K562 (cell line): ENCODE results near the gene ROBO1. TPM values are rescaled to one million over a fixed set of nuclear protein-coding genes. Genes with fewer than 3 reads are reported as not detected.

Experiments
- ATAC-seq: fragments of 200-7000 bp; cut with Tn5 transposase; 3 replicates; pipeline ENCODE4 v1.9.1; 2020; ENCODE audit warnings: moderate library complexity
- BruUV-seq: library from RNA; stranded (reverse); fragments of 400-500 nt; replicated peaks from 2 replicates; lab custom pipeline; 2021; lab: Mats Ljungman, UMichigan
- CTCF ChIA-PET: fragments of 300-600 bp; formaldehyde crosslinking; extraction: SDS; loops from one replicate; lab custom pipeline; 2021; ENCODE audit warnings: low intra/inter-chr PET ratio; lab: Yijun Ruan, JAX
- POLR2A ChIA-PET: fragments of 300-600, 350-650 bp; sonication (Branson Sonifier 250); formaldehyde crosslinking; extraction: SDS; loops from one replicate; lab custom pipeline; 2021; ENCODE audit warnings: antibody characterized with exemption, inconsistent platforms; lab: Yijun Ruan, JAX
- DNase-seq, 4 experiments: peaks; one replicate each; pipeline versions ENCODE4 v3.0.0 to v3.0.0-alpha.2; 2011 to 2018; ENCODE audit warnings: low spot score in 3 of 4, mixed read lengths in 3 of 4; ENCODE audit errors: extremely low read depth in 1 of 4
- FAIRE-seq: peaks from 2 replicates; lab custom pipeline; 2011; peaks lifted over from hg19 to GRCh38; lab: Jason Lieb, UNC
- H2AFZ ChIP-seq: 2 replicates; pipeline ENCODE4 v1.6.0; 2011; ENCODE audit warnings: low read depth, low read length, control low read depth, inconsistent platforms
- H3K27ac ChIP-seq: fragments of 200-600 bp; 3 replicates; pipeline ENCODE4 v1.8.0; 2011; ENCODE audit warnings: low read depth, mild to moderate bottlenecking, control low read depth, inconsistent platforms, low read length, moderate library complexity, mixed read lengths; ENCODE audit errors: extremely low read depth
- H3K27me3 ChIP-seq, 2 experiments: fragments of 300-600 bp in 1 of 2; 2 replicates in 1 of 2; 3 replicates in 1 of 2; pipeline versions ENCODE4 v1.6.0 to v1.8.0; 2011; ENCODE audit warnings: inconsistent platforms in 2 of 2, low read length in 2 of 2, mild to moderate bottlenecking in 1 of 2, mixed read lengths in 1 of 2, moderate library complexity in 1 of 2; ENCODE audit not compliant: control insufficient read depth in 2 of 2, insufficient read depth in 2 of 2
- H3K36me3 ChIP-seq: fragments of 300-600 bp; 3 replicates; pipeline ENCODE4 v1.8.0; 2011; ENCODE audit warnings: mild to moderate bottlenecking, low read length, inconsistent platforms; ENCODE audit not compliant: control insufficient read depth, insufficient read depth
- H3K4me1 ChIP-seq, 2 experiments: fragments of 200-600 bp in 1 of 2; replicated peaks in 1 of 2; 2 replicates in 1 of 2; 3 replicates in 1 of 2; pipeline versions ENCODE4 v1.5.1 to v1.8.0; 2011; ENCODE audit warnings: inconsistent platforms in 2 of 2, low read length in 2 of 2, mild to moderate bottlenecking in 1 of 2, mixed read lengths in 1 of 2, moderate library complexity in 1 of 2; ENCODE audit not compliant: control insufficient read depth in 2 of 2, insufficient read depth in 2 of 2
- H3K4me2 ChIP-seq: 2 replicates; pipeline ENCODE4 v1.6.1; 2011; ENCODE audit warnings: low read length, control low read depth, inconsistent platforms, mixed read lengths; ENCODE audit not compliant: insufficient read depth
- H3K4me3 ChIP-seq: fragments of 200-600 bp; sonication (generic), shearing (Covaris generic); 2 replicates; pipeline ENCODE4 v1.5.1; 2016; ENCODE audit warnings: control low read depth, inconsistent platforms
- H3K79me2 ChIP-seq: fragments of 200-600 bp; 3 replicates; pipeline ENCODE4 v1.8.0; 2011; ENCODE audit warnings: low read length, inconsistent platforms; ENCODE audit not compliant: control insufficient read depth, insufficient read depth
- H3K9ac ChIP-seq, 2 experiments: 2 replicates each; pipeline versions ENCODE4 v1.6.0 to v1.6.1; 2011; ENCODE audit warnings: low read depth in 2 of 2, low read length in 2 of 2, control low read depth in 1 of 2, inconsistent platforms in 1 of 2, mild to moderate bottlenecking in 1 of 2, mixed read lengths in 1 of 2; ENCODE audit not compliant: insufficient read depth in 1 of 2
- H3K9me1 ChIP-seq: one replicate; pipeline ENCODE4 v1.6.0; 2011; ENCODE audit warnings: inconsistent platforms, mild to moderate bottlenecking, low read length, moderate library complexity; ENCODE audit not compliant: control insufficient read depth, insufficient read depth
- H3K9me3 ChIP-seq: replicated peaks from 2 replicates; pipeline ENCODE4 v1.5.1; 2011; ENCODE audit warnings: low read depth, low read length, inconsistent platforms; ENCODE audit not compliant: control insufficient read depth, insufficient read depth
- H4K20me1 ChIP-seq: replicated peaks from 2 replicates; pipeline ENCODE4 v1.6.1; 2011; ENCODE audit warnings: low read length, inconsistent platforms, mixed read lengths; ENCODE audit not compliant: control insufficient read depth, insufficient read depth
- C11orf30 ChIP-seq: fragments of 450-650 bp; IDR thresholded peaks from 2 replicates; pipeline ENCODE4 v1.6.1; 2016; ENCODE audit warnings: low read depth, mild to moderate bottlenecking
- CREM ChIP-seq: IDR thresholded peaks from 2 replicates; pipeline ENCODE4 v1.6.1; 2014; ENCODE audit warnings: antibody characterized with exemption, low read depth
- DMBX1 ChIP-seq: fragments of 250-450 bp; sonication (Bioruptor Pico); IDR thresholded peaks from 2 replicates; pipeline ENCODE4 v1.8.0; 2022; ENCODE audit warnings: inconsistent platforms, mild to moderate bottlenecking, moderate library complexity, borderline replicate concordance
- KDM2B ChIP-seq: fragments of 250-450 bp; sonication (Bioruptor Pico); IDR thresholded peaks from 2 replicates; pipeline ENCODE4 v1.8.0; 2021; ENCODE audit warnings: mild to moderate bottlenecking, moderate library complexity
- MBD2 ChIP-seq: sonication (generic); IDR thresholded peaks from 2 replicates; pipeline ENCODE4 v1.6.1; 2016; ENCODE audit warnings: low read depth, borderline replicate concordance
- MYC ChIP-seq, 2 experiments: fragments of 250-450 bp in 1 of 2; sonication (Bioruptor Pico) in 1 of 2; IDR thresholded peaks; 2 replicates each; pipeline versions ENCODE4 v1.5.1 to v1.6.1; 2012 to 2021; ENCODE audit warnings: low read depth in 2 of 2, borderline replicate concordance in 1 of 2, improper control_type of control experiment in 1 of 2, low read length in 1 of 2, mild to moderate bottlenecking in 1 of 2, moderate library complexity in 1 of 2
- RAD21 ChIP-seq, 2 experiments: fragments of 250-450 bp in 1 of 2; fragments of 450-650 bp in 1 of 2; sonication (Bioruptor Pico) in 1 of 2; formaldehyde crosslinking in 1 of 2; IDR thresholded peaks in 1 of 2; conservative IDR thresholded peaks in 1 of 2; 2 replicates each; pipeline versions ENCODE4 v1.4.0 to v1.8.0; 2020 to 2022; ENCODE audit warnings: mild to moderate bottlenecking in 2 of 2, moderate library complexity in 1 of 2
- RB1 ChIP-seq: fragments of 450-650 bp; IDR thresholded peaks from 2 replicates; pipeline ENCODE4 v1.6.1; 2017; ENCODE audit warnings: low read depth, mild to moderate bottlenecking
- RFX7 ChIP-seq: fragments of 250-450 bp; sonication (Bioruptor Pico); IDR thresholded peaks from 2 replicates; pipeline ENCODE4 v1.5.1; 2021; ENCODE audit warnings: mild to moderate bottlenecking
- SMARCE1 ChIP-seq: fragments of 450-650 bp; IDR thresholded peaks from 2 replicates; pipeline ENCODE4 v1.7.1; 2016; ENCODE audit warnings: mild to moderate bottlenecking
- TCF3 ChIP-seq: sonication (generic); formaldehyde crosslinking; IDR thresholded peaks from 2 replicates; pipeline ENCODE4 v1.4.0; 2020; ENCODE audit warnings: mild to moderate bottlenecking, missing genetic modification reagents
- ZNF143 ChIP-seq: sonication (generic); formaldehyde crosslinking; IDR thresholded peaks from 2 replicates; pipeline ENCODE4 v1.9.0; 2022; ENCODE audit warnings: mild to moderate bottlenecking, missing genetic modification reagents
- ZNF282 ChIP-seq: sonication (generic); formaldehyde crosslinking; IDR thresholded peaks from 2 replicates; pipeline ENCODE4 v1.8.1; 2023; ENCODE audit warnings: missing genetic modification reagents
- ZNF586 ChIP-seq: fragments of 450-650 bp; formaldehyde crosslinking; conservative IDR thresholded peaks from 2 replicates; pipeline ENCODE4 v1.4.0; 2020; ENCODE audit warnings: mild to moderate bottlenecking, moderate library complexity
- WGBS: fragments of 100-300 bp; shearing (Covaris generic); methylation state at CpG from one replicate; pipeline ENCODE4 v1.1.6; 2016; ENCODE audit warnings: low coverage, mixed read lengths; ENCODE audit not compliant: insufficient coverage; ENCODE audit errors: missing lambda C conversion rate; 5-methylcytosine and 5-hydroxymethylcytosine counted together
- in situ Hi-C: fragments of 300-500 bp; cut with MboI; formaldehyde crosslinking; loops from 4 replicates; pipeline ENCODE4 v1.15.0; 2018; ENCODE audit warnings: inconsistent platforms, mixed read lengths
- intact Hi-C: fragments of 100-400 bp; cut with micrococcal nuclease; formaldehyde crosslinking; loops from 2 replicates; pipeline ENCODE4 v1.14.2; 2022
- polyA plus RNA-seq, 8 experiments: library from polyadenylated mRNA; depleted of rRNA in 4 of 8; stranded (reverse) in 5 of 8; unstranded in 3 of 8; fragments of >200 nt; fragmentation: Nextera tagmentation in 2 of 8; fragmentation: Illumina TruSeq in 1 of 8; extraction: Ambion mirVana in 2 of 8; extraction: Trizol in 1 of 8; gene quantifications; 2 replicates each; pipeline versions ENCODE4 v1.2.1 to v1.2.3, GENCODE V29; 2011 to 2014; ENCODE audit warnings: inconsistent platforms in 1 of 8, missing spikeins in 1 of 8
- total RNA-seq, 7 experiments: library from RNA; depleted of rRNA in 6 of 7; stranded (reverse); fragments of >200 nt in 6 of 7; fragmentation: Illumina TruSeq in 2 of 7; extraction: Trizol in 2 of 7; gene quantifications; 2 replicates each; pipeline versions ENCODE4 v1.2.1 to v1.2.3, GENCODE V29; 2011 to 2021; ENCODE audit warnings: low replicate concordance in 1 of 7

ROBO1 gene
- total and polyA plus RNA-seq, 9 of the 15 experiments (the other 6 are each of a cell fraction or from before 2014, with no cell fraction given), result 0.01 to 0.53 (median 0.17) TPM; not detected in 5

DNA sequence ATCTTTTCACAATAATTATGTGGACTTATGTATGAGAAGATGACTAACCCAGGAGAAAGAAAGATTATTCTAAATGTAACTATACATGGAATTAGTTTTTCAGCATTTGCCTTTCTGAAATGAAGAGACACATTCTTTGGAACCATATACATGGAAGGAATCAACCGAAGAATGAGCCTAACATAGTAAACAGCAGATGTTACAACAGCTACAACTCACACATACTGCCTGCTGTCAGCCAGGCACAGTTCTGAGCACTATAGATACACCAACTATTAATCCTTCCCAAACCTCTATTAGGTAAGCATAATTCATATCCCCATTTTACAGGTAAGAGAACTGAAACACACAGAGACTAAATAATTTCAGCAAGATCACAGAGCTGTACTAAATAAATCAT, 840.0 kb downstream of the ROBO1 start:
- Histone ChIP-seq H3K4me2 (no peak overlapping the region), H3K36me3 (no peaks in the 10 kb centered on the region), H3K9me1 (no peaks in the 10 kb centered on the region), H3K27ac (no peak overlapping the region), H2AFZ (no peak overlapping the region), H3K9me3 (no peaks in the 10 kb centered on the region), H3K9ac (no peak overlapping the region), H3K27me3 (no peaks in the 10 kb centered on the region), H3K4me3 (no peak overlapping the region), H3K4me1 (no peaks in the 10 kb centered on the region), H3K79me2 (no peaks in the 10 kb centered on the region), H4K20me1 (no peaks in the 10 kb centered on the region)
- intact Hi-C loops, result no loop called here
- ATAC-seq, result no peak
- DNase-seq, result no peak
- ChIA-PET CTCF (no interaction called here), POLR2A (no interaction called here)
- in situ Hi-C loops, result no loop called here
- 0% methylated on average over 1 of the region's 1 CpG for WGBS
- FAIRE-seq, result no peak
- BruUV-seq, result no TSS peak
- no peak for TF ChIP-seq ZNF586

DNA sequence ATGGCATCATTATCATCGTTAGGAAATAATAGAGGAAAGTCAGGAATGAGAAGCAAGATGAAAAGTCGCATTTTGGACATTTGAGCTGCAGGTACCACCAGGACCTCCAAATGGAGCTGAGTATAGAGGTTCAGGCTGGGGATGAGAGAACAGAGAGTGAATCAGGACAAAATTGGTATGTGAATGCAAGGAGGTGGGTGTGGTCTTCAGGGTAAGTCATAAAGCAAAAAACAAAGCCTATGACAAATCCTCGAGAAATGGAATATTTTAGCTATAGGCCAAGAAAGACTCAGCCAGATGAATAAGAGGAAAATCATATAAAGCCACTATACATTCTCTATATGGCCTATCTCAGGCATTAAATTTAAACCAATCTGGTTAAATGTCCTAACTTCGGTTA, 841.3 kb downstream of the ROBO1 start:
- ChIA-PET CTCF (no interaction called here), POLR2A (no interaction called here)
- H3K36me3 ChIP-seq, result no peaks in the 10 kb centered on the region
- FAIRE-seq (no peak), ATAC-seq (no peak), DNase-seq (no peak)
- H4K20me1 ChIP-seq, result no peaks in the 10 kb centered on the region
- no peak overlapping the region for H3K27ac ChIP-seq
- H3K27me3 ChIP-seq, result no peaks in the 10 kb centered on the region
- no peak overlapping the region for H2AFZ ChIP-seq
- H3K4me3 ChIP-seq, result no peak overlapping the region
- H3K79me2 ChIP-seq, result no peaks in the 10 kb centered on the region
- intact Hi-C loops (no loop called here), in situ Hi-C loops (no loop called here)
- H3K4me1 ChIP-seq, result no peaks in the 10 kb centered on the region
- H3K9me3 ChIP-seq, result no peaks in the 10 kb centered on the region
- no peaks in the 10 kb centered on the region for H3K9me1 ChIP-seq
- H3K9ac ChIP-seq, result no peak overlapping the region
- WGBS, result 0% methylated on average over 4 of the region's 4 CpGs
- TF ChIP-seq ZNF143 (no peak), MBD2 (no peak), RFX7 (no peak), MYC (IDR thresholded peaks at IDR 0.05; ENCODE audit: low read depth, low read length) (no peak), MYC (CRISPR knock-in tag; IDR thresholded peaks at IDR 0.05; ENCODE audit: borderline replicate concordance, low read depth) (no peak), CREM (no peak), ZNF282 (CRISPR knock-in tag) (no peak), SMARCE1 (no peak), DMBX1 (no peak), C11orf30 (no peak), RAD21 (CRISPR knock-in tag; conservative IDR thresholded peaks at IDR 0.05 in 1 of 2, IDR thresholded peaks at IDR 0.05 in 1 of 2) (no peak), RB1 (no peak), TCF3 (no peak), KDM2B (CRISPR knock-in tag) (no peak)
- no TSS peak for BruUV-seq
- H3K4me2 ChIP-seq, result no peak overlapping the region
